GM10248 (cell line): Measurements from ENCODE around the gene SLIT3.

ENCODE experiments used
- CTCF ChIA-PET: fragments of 300-600 bp; sonication (Branson Sonifier 250); formaldehyde crosslinking; extraction: SDS; loops from one replicate; lab custom pipeline; 2021; ENCODE audit warnings: antibody characterized with exemption; lab: Yijun Ruan, JAX
- POLR2A ChIA-PET: fragments of 350-650 bp; sonication (Branson Sonifier 250); formaldehyde crosslinking; extraction: SDS; loops from one replicate; lab custom pipeline; 2020; ENCODE audit warnings: antibody characterized with exemption; lab: Yijun Ruan, JAX
- DNase-seq: peaks from one replicate; pipeline ENCODE4 v3.0.0; 2012; ENCODE audit errors: extremely low spot score
- TF ChIP-seq, protein P1 (sequence below): IDR thresholded peaks from 2 replicates; pipeline ENCODE4 v1.5.1; 2012; ENCODE audit warnings: mild to moderate bottlenecking, low read depth; ENCODE audit errors: extremely low read depth, missing control alignments, control extremely low read depth

SLIT3 gene

GRCh38 chr5:168796593-168797580, 504.1 kb downstream of the SLIT3 start:
- no peak for DNase-seq
- ChIA-PET CTCF (no interaction called here), POLR2A (interaction anchor here (0.5 kb wide), 1 partner anchor 1102 kb away, joined by 3 read pairs; no protein-coding TSS in a partner anchor)
- TF ChIP-seq, protein P1, sequence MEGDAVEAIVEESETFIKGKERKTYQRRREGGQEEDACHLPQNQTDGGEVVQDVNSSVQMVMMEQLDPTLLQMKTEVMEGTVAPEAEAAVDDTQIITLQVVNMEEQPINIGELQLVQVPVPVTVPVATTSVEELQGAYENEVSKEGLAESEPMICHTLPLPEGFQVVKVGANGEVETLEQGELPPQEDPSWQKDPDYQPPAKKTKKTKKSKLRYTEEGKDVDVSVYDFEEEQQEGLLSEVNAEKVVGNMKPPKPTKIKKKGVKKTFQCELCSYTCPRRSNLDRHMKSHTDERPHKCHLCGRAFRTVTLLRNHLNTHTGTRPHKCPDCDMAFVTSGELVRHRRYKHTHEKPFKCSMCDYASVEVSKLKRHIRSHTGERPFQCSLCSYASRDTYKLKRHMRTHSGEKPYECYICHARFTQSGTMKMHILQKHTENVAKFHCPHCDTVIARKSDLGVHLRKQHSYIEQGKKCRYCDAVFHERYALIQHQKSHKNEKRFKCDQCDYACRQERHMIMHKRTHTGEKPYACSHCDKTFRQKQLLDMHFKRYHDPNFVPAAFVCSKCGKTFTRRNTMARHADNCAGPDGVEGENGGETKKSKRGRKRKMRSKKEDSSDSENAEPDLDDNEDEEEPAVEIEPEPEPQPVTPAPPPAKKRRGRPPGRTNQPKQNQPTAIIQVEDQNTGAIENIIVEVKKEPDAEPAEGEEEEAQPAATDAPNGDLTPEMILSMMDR: no peak

- TF ChIP-seq, protein P1: no peak
- DNase-seq: no peak
- ChIA-PET POLR2A (no interaction called here), CTCF (no interaction called here)
Measured at GRCh38 chr5:168796000-168796399, 504.9 kb downstream of the SLIT3 start.

DNA sequence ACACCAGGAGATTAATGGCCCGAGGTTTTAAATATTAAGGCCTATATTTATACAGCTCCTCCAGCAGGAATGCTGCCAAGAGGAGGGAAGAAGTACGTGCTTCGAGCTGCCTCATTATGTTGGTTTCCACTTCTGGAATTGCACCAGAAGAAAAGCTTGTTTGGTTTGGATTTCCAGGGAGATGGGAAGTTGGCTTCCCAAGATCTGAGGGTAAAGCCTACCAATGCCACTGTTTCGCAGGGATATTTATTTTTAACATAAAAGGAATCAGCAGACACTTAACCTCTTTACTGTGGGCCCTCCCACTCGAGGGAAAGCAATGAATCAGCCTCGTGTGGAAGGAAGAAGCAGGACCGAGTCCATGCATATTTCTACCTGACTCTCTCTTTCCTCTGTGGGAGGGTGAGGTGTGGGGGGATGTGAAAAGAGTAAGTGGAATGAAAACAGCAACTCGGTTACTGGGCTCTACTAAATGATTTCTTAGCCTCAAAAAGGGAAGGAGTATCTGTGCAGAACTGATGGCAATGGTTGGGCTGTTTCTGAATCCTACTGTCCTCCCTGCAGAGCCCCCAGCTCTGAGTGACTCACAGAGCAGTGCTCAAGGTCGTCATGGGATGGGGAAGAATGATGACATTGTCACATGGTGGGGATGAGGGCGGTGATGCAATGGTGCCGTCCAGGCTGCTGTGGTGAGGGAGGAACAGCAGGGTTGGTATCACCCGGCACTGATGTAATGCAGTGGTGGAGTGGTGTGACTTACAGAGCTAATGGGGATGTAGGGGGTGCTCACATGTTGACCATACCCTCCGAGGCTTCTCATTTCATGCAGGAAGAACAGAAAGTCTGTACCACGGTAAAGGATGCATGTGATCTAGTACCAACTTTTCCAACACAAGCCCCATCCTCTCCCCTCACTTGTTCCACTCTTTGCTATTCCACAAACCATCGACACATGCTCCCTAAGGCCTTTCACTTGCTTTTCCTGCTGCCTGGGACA, 506.8 kb downstream of the SLIT3 start:
- TF ChIP-seq, protein P1: no peak
- ChIA-PET CTCF (interaction anchor here (1.2 kb wide), 1 partner anchor 9 kb away, joined by 5 read pairs; no protein-coding TSS in a partner anchor), POLR2A (no interaction called here)
- no peak for DNase-seq

DNA sequence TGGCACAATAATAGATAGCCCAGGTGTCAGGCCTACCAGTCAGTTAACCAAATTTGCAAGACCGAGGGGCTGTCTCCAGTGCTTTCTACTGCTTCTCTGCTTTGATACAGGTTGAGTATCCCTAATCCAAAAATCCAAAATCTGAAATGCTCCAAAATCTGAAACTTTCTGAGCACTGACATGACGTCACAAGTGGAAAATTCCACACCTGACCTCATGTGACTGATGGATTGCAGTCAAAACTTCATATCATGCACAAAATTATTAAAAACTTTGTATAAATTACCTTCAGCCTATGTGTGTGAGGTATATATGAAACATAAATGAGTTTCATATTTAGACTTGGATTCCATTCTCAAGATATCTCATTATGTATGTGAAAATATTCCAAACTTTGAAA, 508.3 kb downstream of the SLIT3 start:
- ChIA-PET CTCF (no interaction called here), POLR2A (no interaction called here)
- TF ChIP-seq, protein P1: no peak
- DNase-seq: no peak

- TF ChIP-seq, protein P1: no peak
- CTCF ChIA-PET: interaction anchor here (1.0 to 1.4 kb wide), 2 partner anchors 10 to 12 kb away, joined by 3 to 5 read pairs; no protein-coding TSS in a partner anchor
- POLR2A ChIA-PET: no interaction called here
- no peak for DNase-seq
Measured at GRCh38 chr5:168790671-168791250, 510.2 kb downstream of the SLIT3 start.

DNA sequence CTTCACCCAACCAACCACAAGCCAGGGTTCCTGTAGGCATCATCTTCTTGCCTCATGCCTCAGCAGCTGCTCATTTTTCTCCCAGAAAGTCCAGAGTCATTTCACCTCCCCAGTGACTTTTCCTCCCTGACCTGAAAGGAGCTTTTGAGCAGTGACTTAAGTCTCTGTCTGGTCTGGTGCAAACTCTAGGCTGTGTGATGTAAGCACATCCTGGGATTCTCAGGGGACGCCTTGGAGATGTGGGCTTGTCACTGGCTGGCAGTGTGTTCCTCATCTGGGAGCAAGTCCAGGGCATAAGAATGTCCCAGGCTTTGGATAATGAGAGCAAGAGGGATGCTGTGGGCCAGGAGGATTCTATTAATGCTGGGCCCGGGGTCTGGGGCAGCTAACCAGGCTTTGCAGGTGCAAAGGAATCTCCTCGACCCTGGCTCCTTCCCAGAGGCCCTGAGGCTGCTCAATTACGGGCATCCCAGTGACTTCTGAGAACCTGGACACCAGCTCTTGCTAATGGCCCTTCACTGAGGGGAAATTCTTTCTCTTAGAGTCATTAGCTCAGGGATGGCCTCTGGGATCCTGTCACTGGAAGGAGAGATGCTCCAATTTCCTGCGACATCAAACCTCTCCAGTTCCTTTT, 510.8 kb downstream of the SLIT3 start:
- no peak for DNase-seq
- POLR2A ChIA-PET: no interaction called here
- CTCF ChIA-PET: no interaction called here
- TF ChIP-seq, protein P1: no peak
